ENCODE measurements around the gene ARHGAP28. TPM values are rescaled to one million over a fixed set of nuclear protein-coding genes. Genes with fewer than 3 reads are reported as not detected.

ARHGAP28 gene
- polyA plus RNA-seq, 3 donors from 2014 or later, result not detected

DNA sequence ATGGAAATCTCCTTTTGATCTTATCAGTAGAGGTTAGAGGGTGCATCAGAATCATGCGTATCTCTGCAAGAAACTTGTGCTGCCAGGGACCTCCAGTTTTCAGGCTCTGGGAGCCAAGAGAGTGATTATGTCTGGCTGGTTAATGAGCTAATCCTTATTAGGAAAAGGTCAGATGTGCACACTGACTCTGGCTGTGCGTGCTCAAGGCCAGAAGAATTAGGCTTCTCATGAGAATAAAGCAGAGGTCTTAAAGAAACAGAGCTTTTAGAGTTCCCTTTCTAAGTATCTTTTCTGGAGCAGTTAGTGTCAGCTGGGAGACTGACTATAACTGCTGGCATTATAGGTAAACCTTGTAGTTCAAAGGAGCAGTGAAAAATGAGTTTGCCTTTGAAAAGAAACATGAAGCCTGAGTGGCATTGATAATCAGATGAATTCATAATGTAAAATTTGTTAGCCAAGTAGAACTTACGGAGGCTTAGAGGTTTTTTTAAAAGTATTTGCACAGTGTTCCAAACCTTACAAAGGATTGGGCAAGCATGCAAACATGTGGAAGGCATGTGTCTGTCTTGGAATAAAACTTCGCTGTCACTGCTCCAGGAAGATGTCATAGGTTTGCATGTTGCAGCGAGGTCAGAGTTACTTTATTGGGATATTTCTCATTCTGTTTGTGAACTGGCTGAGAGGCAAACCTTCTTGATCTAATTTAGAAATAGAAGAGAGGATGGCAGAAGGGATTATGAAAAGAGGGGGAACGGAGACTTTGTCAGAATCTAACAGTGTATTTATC is 151.7 kb downstream of the ARHGAP28 start:
- peaks cover 0 to 3% (median 1%) of the 10 kb centered on the region in 3 donors for H3K27me3 Mint-ChIP-seq (ENCODE audit: low read depth in 3 of 3)
- no peaks in the 10 kb centered on the region for H3K4me1 Mint-ChIP-seq
- H3K9me3 Mint-ChIP-seq, result peaks cover 0 to 3% (median 0%) of the 10 kb centered on the region in 6 donors
- no peak overlapping the region for H3K27ac Mint-ChIP-seq
- H3K4me3 Mint-ChIP-seq, result no peak overlapping the region
- DNase-seq, result no peak
- no peaks in the 10 kb centered on the region for H3K36me3 Mint-ChIP-seq

DNA sequence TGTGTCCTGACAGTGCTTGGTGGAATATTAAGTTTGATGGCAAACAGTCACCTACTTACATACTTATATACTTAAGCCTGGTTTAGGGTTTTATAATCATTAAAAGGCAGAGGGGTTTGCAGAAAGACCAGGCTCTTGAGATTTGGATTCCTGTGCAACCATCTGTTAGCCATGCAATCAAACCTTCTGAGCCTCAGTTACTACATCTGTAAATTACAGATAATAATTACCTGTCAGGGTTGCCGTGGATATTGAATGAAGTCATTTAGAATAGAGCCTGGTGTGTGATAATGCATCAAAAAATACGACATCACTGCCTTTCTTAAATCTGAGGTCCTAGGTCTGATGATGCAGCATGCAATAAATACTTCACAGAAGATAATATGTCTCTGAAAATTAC is 152.9 kb downstream of the ARHGAP28 start:
- Mint-ChIP-seq H3K36me3 (no peaks in the 10 kb centered on the region), H3K27ac (no peak overlapping the region), H3K9me3 (peaks cover 0 to 3% (median 0%) of the 10 kb centered on the region in 6 donors), H3K4me3 (no peak overlapping the region), H3K27me3 (ENCODE audit: low read depth in 3 of 3) (peaks cover 0 to 3% (median 1%) of the 10 kb centered on the region in 3 donors), H3K4me1 (no peaks in the 10 kb centered on the region)
- DNase-seq, result no peak

DNA sequence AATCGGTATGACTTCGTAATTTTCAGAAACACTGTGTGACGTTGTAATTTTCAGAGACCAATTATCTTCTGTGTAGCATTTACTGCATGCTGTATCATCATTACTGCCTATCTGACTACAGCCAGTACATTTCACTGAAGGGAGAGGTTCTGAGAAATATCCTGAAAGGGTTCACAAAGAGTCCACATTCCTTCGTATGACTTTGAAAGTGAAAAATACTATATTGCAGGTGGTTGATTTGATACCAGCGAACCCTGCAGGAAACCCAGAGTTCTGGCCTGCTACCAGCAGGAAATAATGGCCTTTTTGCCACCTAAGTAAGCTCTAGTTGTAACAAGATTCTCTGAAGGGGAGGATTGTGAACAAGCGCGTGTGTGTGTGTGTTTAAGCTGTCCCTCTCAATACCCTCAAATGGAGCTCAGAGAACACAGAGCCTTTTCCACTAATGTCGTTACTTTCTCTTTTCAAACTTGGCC is 155.5 kb downstream of the ARHGAP28 start:
- no peak overlapping the region for H3K27ac Mint-ChIP-seq
- no peaks in the 10 kb centered on the region for H3K4me1 Mint-ChIP-seq
- DNase-seq, result no peak
- no peaks in the 10 kb centered on the region for H3K36me3 Mint-ChIP-seq
- peaks cover 0 to 3% (median 1%) of the 10 kb centered on the region in 3 donors for H3K27me3 Mint-ChIP-seq (ENCODE audit: low read depth in 3 of 3)
- H3K4me3 Mint-ChIP-seq, result no peak overlapping the region
- H3K9me3 Mint-ChIP-seq, result peaks cover 0 to 3% (median 0%) of the 10 kb centered on the region in 6 donors

DNA sequence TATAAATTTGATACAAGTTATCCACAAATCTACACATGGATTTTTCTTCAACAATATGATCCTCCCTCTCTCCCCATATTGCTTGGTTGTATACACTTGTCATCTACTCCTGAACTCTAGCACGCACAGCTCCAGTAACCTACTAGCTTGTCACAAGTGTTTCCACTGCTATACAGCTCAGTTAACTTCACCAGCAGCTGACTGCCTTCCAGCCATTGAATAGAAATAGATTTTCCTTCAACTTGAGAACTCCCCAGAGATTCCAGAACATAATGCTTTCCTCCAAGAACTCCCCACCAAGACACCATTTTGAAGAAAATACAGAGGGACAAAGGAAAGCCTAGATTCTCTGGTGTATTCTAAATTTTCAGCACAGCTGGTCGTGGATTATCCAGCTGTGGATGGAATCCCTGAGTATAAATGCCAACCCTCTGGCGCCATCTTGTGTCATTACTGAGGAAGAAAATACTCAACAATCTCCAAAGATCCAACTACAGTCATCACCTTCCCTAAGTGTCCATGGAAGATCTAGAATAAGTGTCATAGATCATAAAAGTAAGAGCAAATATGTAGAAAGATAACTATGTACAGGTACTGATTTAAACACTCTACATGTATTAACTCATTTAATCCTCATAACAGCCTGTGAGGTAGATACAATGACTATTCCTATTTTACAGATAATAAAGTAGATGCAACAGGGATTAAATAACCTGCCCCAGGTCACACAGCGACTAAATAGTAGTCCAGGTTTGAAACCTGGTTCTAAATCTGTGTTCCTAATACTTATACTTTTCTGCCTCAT is 156.7 kb downstream of the ARHGAP28 start:
- Mint-ChIP-seq H3K9me3 (peaks cover 0 to 3% (median 0%) of the 10 kb centered on the region in 6 donors), H3K27ac (no peak overlapping the region), H3K36me3 (no peaks in the 10 kb centered on the region), H3K4me3 (no peak overlapping the region), H3K27me3 (ENCODE audit: low read depth in 3 of 3) (peaks cover 0 to 3% (median 1%) of the 10 kb centered on the region in 3 donors), H3K4me1 (no peaks in the 10 kb centered on the region)
- no peak for DNase-seq

DNA sequence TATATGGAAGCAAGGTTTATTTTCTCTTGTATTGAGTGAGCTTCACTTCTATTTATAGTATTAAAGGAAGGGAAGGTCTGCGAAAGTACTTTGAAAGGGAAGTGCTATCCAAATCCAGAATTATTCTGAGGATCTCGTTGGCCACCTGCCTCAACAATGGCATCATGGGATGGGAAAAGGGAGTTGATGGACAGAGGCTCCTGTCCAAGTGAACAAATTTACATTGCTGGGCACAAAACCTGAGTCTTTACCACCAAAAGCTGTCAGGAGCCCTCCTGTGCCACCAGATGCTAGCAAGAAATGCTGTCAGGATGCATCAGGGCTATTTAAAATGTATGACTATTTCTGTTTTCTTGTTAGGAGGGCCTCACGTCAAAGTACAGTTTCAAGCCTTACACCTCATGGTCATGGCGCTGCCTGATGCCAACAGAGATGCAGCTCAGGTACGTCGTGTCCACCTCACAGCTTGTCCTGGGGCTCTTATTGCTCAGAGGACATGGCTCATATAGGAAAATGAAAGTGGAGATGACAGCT is 157.3 kb downstream of the ARHGAP28 start:
- DNase-seq, result no peak
- H3K36me3 Mint-ChIP-seq, result no peaks in the 10 kb centered on the region
- no peaks in the 10 kb centered on the region for H3K4me1 Mint-ChIP-seq
- no peak overlapping the region for H3K27ac Mint-ChIP-seq
- H3K9me3 Mint-ChIP-seq, result peaks cover 0 to 3% (median 0%) of the 10 kb centered on the region in 6 donors
- H3K4me3 Mint-ChIP-seq, result no peak overlapping the region
- H3K27me3 Mint-ChIP-seq (ENCODE audit: low read depth in 3 of 3), result peaks cover 0 to 3% (median 1%) of the 10 kb centered on the region in 3 donors

DNA sequence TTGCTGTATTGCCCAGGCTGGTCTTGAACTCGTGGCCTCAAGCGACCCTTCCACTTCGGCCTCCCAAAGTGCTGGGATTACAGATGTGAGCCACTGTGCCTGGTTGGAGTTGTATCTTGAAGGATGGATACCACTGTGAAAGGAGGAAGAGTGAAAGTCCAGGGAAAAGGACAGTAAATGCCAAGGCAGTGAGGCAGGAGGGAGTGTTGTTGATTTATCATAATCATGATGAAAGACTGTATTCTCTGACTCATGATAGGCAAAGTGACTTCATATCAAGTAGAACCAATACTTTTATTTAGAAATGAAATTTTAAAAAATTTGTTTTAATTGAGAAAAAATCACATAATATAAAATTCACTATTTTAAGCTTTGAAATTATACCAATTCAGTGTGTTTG is 162.3 kb downstream of the ARHGAP28 start:
- H3K4me3 Mint-ChIP-seq, result no peak overlapping the region
- no peaks in the 10 kb centered on the region for H3K36me3 Mint-ChIP-seq
- no peaks in the 10 kb centered on the region for H3K4me1 Mint-ChIP-seq
- no peak for DNase-seq
- no peak overlapping the region for H3K27ac Mint-ChIP-seq
- H3K27me3 Mint-ChIP-seq (ENCODE audit: low read depth in 3 of 3), result peaks cover 0 to 1% (median 0%) of the 10 kb centered on the region in 3 donors
- H3K9me3 Mint-ChIP-seq, result peaks cover 0 to 4% (median 0%) of the 10 kb centered on the region in 6 donors

DNA sequence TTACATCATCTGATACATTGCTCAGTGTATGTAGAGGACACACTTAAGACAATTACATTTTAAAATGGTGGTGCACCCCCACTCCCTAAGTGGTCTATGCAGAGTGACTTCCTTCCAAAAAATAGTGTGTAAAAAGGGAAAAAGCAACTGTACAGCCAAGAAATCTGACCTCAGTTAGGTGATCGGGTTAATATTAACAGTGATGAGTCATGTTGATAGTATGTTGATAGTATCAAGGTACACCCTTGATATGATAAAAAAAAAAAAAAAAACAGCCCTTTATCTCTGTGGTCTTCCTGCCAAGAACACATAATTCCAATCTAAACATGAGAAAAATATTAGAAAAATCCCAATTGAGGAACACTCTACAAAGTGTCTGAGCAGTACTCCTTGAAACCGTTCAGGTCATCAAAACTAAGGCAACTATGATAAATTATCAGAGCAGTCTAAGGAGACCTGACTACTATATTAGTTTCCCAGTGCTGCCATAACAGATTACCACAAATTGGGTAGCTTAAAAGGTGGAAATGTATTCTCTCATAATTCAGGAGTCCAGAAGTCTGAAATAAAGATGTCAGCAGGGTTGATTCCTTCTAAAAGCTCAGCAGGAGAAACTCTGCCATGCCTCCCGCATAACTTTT is 171.9 kb downstream of the ARHGAP28 start:
- H3K36me3 Mint-ChIP-seq, result peaks cover 0 to 6% (median 0%) of the 10 kb centered on the region in 3 donors
- H3K4me1 Mint-ChIP-seq, result no peaks in the 10 kb centered on the region
- no peak overlapping the region for H3K4me3 Mint-ChIP-seq
- H3K27me3 Mint-ChIP-seq (ENCODE audit: low read depth in 3 of 3), result peaks cover 0 to 3% (median 3%) of the 10 kb centered on the region in 3 donors
- H3K27ac Mint-ChIP-seq, result no peak overlapping the region
- peaks cover 11 to 34% (median 14%) of the 10 kb centered on the region in 6 donors for H3K9me3 Mint-ChIP-seq
- no peak for DNase-seq

DNA sequence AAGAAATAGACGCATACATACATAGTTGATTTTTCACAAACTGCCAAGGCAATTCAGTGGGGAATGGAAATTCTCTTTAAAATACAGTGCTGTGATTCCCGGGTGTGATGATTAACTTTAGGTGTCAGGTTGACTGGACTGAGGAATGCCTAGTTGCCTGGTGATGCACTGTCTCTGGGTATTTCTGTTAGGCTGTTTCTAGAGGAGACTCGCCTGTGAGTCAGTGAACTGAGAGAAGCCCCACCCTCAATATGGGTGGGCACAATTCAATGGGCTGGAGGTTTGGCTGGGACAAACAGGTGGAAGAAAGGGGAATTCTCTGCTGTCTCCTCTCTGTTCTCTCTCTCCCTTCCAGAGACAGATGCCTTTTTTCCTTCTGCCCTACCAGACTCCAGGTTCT is 187.6 kb downstream of the ARHGAP28 start:
- peaks cover 0 to 3% (median 0%) of the 10 kb centered on the region in 3 donors for H3K36me3 Mint-ChIP-seq
- no peak overlapping the region for H3K4me3 Mint-ChIP-seq
- peaks cover 0 to 12% (median 4%) of the 10 kb centered on the region in 3 donors for H3K27me3 Mint-ChIP-seq (ENCODE audit: low read depth in 3 of 3)
- H3K9me3 Mint-ChIP-seq, result peaks cover 0 to 18% (median 4%) of the 10 kb centered on the region in 6 donors
- no peak overlapping the region for H3K27ac Mint-ChIP-seq
- no peaks in the 10 kb centered on the region for H3K4me1 Mint-ChIP-seq
- no peak for DNase-seq

DNA sequence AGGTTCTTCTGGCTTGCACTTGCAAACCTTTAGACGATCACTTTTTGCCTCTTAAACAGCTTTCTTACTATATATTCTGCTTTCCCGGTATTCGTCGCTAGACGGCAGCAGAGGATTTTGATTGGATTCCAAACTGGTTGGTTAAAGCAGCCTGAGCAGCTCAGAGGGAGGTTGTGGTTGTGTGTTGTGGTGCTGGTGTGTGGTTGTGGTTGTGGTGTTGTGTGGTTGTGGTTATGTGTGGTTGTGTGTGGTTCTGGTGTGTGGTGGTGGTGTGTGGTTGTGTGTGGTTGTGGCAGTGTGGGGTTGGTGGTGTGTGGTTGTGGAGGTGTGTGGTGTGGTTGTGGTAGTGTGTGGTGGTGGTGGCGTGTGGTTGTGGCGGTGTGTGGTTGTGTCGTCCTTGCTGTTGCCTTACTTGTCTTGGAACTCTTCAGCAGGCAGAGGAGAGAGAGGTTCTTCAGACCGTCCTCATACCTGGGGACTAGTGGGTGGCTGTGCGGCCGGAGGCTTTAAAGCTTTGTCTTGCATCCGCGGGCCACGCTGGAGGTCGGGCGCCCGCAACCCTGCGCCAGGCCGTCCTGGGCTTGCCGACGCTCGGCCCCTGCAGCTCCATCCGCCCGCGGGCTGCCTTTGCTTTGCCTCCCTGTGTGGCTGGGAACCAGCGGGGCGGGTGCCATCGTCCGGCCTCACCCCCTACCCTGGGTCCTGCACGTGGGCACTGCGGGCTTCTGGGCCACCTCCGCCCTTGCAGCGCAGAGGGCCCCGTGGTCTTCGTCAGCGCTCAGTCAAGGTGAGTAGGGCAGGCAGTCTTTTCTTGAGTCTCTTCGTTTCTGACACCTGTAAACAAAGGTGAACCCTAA is 190.8 kb downstream of the ARHGAP28 start:
- Mint-ChIP-seq H3K4me1 (no peaks in the 10 kb centered on the region), H3K27me3 (ENCODE audit: low read depth in 3 of 3) (peaks cover 0 to 14% (median 12%) of the 10 kb centered on the region in 3 donors), H3K9me3 (peaks cover 0 to 21% (median 4%) of the 10 kb centered on the region in 6 donors), H3K27ac (no peak overlapping the region), H3K36me3 (peaks cover 0 to 3% (median 0%) of the 10 kb centered on the region in 3 donors), H3K4me3 (peak overlapping the region in 1 of 5 donors; percentile 45)
- DNase-seq, result no peak

DNA sequence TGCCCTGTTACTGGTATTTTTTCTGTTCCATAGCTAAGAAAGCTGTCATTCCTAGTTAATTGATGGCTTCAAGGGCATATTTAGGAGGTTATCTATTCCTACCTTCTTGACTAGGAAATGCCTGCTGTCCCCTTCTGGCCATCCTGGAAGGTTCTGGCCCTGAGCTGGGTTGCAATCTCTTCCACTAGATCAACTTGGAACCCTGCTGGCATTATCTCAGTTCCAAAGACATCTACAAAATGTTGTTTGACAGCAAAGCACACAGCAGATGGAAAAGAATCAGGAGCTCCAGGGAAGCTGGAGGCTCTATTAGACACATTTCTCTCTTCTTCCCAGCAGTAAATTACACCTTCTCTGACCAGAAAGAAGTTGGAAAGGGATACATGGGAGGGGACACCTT is 192.1 kb downstream of the ARHGAP28 start:
- H3K27me3 Mint-ChIP-seq (ENCODE audit: low read depth in 3 of 3), result peaks cover 0 to 12% (median 10%) of the 10 kb centered on the region in 3 donors
- H3K27ac Mint-ChIP-seq, result no peak overlapping the region
- DNase-seq, result no peak
- peaks cover 0 to 3% (median 0%) of the 10 kb centered on the region in 3 donors for H3K36me3 Mint-ChIP-seq
- H3K4me3 Mint-ChIP-seq, result no peak overlapping the region
- H3K9me3 Mint-ChIP-seq, result peaks cover 0 to 21% (median 4%) of the 10 kb centered on the region in 6 donors
- no peaks in the 10 kb centered on the region for H3K4me1 Mint-ChIP-seq

DNA sequence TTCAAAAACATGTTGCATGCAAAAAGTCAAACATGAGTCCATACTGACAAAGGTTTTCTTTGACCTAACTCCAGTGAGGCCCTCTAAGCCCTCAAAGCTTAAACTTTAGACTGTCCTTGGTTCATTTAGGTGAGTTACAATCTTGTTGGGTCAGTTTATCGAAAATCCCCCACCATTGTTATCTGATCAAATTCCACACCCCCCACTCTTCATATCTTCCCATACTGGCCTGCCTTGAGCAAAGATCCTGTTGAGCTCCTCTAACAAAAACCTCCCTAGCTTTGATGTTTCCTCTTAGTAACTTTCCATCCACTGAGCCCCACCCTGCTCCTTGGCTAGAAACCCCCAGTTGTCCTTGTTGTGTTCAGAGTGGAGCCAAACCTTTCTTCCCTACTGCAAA is 193.7 kb downstream of the ARHGAP28 start:
- Mint-ChIP-seq H3K4me1 (no peaks in the 10 kb centered on the region), H3K9me3 (peaks cover 0 to 21% (median 4%) of the 10 kb centered on the region in 6 donors), H3K27me3 (ENCODE audit: low read depth in 3 of 3) (peaks cover 0 to 12% (median 10%) of the 10 kb centered on the region in 3 donors), H3K36me3 (peaks cover 0 to 3% (median 0%) of the 10 kb centered on the region in 3 donors), H3K27ac (no peak overlapping the region), H3K4me3 (no peak overlapping the region)
- DNase-seq, result no peak

DNA sequence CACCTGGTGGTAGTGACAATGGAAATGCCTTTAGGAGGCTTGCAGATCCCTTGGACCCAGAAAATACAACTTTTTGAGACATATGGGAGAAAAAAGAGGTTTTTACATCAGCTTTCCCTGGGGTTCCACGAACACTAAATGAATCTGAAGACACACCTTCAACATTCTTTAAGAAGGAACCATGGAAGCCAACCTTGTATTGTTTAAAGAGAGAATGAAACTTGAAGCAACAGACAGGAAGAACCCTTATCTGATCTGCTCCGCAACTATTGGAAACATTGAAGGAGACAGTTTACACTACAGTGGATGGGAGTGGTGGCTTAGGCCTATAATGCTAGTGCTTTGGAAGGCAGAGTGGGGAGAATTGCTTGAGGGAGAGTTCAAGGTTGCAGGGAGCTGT is 197.6 kb downstream of the ARHGAP28 start:
- Mint-ChIP-seq H3K27me3 (ENCODE audit: low read depth in 3 of 3) (peaks cover 0 to 10% (median 3%) of the 10 kb centered on the region in 3 donors), H3K4me3 (no peak overlapping the region), H3K27ac (no peak overlapping the region), H3K4me1 (no peaks in the 10 kb centered on the region), H3K9me3 (peaks cover 0 to 9% (median 0%) of the 10 kb centered on the region in 6 donors), H3K36me3 (no peaks in the 10 kb centered on the region)
- no peak for DNase-seq

Measured in immature natural killer cell (primary cell).